GDM1 (cell line): ENCODE results near the gene FRMD4B.

ENCODE experiments used
- DNase-seq: peaks from one replicate; lab custom pipeline; 2025; lab: John Stamatoyannopoulos, UW

Gene FRMD4B

DNA sequence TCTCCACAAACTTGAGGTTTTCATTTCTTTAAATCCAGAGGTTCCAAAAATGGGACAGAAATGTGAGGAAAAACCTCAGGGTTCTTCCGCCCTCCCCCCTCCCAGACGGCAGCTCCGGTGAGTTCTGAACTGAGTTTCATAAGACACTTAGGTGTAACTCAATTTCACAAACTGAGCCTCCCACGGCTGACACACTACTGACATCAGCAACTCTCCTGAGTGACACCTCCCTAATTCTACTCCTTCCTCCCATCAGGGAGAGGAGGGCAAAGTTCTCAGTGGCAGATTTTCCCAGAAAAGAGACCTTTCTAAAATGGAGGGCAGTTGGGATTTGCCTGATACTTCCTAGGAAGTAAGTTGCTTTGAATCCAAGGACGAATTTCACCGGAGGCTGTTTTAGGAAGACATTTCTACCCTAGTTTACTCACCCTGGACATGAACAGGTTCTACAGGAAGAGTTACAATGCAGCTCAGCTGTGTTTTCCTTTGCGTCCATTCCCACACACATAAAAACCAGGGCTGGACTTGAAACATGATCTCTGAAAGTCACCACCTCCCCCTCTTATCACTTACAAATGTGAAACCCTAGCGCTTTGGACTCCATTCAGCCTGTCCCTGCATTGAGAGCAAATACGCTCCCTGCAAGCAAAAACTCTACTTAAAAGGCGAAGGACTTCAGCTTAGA lies 185.4 kb downstream of the FRMD4B start:
- DNase-seq = no peak

DNA sequence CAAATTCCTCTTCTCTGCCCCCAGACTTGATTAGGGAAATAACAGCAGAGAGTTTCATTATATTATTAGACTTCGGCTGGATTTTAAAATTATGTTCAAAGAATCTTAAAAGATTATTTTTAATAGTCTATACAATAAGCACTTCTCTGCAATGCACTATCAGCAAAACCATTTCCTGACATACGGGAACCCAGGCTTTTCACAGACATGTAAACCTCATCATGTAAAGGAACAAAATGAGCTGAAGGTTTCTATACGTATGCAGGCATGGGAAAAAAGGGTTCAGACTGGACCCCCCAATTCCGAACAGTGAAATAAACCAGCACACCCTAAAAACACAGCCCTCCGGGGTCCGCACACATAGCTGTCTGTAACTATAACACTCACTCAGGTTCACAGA lies 185.9 kb downstream of the FRMD4B start:
- DNase-seq = no peak

DNA sequence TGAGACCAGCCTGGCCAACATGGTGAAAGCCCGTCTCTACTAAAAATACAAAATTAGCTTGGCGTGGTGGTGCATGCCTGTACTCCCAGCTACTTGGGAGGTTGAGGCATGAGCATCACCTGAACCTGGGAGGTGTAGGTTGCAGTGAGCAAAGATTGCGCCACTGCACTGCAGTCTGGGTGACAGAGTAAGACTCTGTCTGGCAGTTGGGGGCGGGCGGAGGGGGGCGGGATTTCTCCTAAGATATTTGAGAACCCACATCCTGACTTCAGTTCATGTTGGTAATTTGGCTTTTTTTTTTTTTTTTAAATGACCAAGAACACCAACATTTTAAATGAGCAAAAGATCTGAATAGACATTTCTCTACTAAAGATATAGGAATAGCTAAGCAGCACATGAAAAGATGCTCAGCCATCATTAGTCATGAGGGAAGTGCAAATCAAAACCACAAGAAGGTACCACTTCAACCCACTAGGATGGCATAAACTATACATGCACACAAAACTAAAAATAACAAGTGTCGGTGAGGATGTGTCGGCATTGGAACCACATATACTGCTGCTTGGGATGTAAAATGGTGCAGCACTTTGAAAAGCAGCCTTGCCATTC lies 187.9 kb downstream of the FRMD4B start:
- no peak for DNase-seq

DNA sequence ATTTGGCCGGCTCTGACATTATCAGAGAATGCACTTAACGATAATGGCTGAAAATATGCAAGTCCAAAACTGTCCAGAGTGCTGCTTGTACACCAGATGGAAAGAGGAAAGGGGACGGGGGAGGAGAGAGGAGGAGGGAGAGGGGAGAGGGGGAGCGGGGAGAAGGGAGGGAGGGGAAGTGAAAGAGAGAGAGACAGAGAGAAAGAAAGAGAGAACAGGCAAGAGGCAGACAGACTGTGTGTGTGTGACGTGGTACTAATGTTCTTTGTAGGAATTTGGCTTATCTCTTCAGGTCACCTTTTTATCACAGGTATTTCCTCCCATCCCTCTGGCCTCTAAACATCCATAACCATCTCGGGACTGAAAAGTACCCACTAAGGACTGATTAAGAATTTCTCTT lies 188.4 kb downstream of the FRMD4B start:
- DNase-seq = no peak

DNA sequence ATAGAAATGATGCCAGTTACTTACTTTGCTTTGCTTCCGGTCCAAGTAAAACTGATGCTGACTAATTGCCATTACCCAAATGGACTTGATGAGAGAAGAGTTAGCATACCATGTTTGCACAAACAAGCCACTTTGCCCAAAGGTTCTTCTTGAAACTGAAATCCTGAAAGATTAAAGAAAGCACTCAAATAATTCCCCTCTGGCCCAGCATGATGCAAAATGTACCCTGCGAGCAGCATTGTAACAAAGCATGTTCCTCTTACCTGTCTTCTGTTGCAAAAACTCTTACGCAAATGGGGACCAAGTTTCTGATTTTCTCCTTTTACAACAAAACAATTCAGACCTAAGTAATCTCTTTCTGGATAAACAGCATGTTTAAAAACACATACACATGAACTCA lies 189.0 kb downstream of the FRMD4B start:
- DNase-seq = no peak

DNA sequence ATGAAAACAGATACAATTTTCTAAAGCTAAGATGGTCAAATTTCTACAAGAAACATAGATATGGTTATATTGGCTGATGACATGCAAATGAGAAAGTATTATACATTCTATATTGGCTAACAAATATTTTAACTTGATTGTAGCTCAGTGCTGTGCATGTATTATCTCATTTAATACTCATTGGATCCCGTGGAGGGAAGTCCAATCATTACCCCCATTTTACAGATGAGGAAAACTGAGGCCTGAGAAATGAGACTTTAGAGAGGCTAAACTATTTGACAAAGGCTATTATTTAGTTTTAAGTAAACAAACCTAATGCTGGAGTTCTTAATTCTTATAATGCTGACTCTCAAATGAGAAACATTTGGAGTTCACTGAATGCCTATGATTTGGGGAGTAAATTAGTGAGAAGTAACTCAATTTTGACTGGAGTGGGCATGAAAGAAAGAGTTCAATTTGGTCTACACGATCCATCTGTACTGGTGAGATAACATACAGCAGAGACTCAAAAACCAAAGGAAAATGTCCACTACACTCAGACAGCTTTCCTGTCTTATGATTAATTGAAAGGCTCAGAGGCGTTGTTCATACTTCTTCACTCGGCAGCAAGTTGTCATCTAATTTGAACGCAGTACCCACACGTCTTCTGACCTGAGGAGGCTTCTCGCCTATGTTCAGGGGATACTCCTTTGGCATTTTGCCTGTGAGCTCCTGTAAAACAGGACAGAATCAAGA lies 191.3 kb downstream of the FRMD4B start:
- no peak for DNase-seq

DNA sequence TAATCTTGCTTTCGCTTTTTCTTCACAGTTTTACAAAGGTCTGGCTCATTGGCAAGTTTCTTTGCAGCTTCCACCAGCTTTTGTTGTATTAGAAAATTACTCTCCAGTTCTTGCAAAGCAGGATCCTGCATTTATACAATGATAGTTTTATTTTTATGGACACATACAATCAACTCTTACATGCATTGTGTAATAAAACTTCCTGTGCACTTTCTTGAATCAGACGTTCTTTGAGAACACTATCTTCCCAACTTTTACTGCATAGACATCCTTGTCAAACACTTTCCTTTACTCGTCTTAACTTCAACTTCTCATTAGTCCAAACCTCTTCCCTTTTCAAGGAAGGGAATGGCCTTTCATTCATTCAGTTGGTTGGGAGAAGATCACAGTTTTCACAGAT lies 192.1 kb downstream of the FRMD4B start:
- no peak for DNase-seq

DNA sequence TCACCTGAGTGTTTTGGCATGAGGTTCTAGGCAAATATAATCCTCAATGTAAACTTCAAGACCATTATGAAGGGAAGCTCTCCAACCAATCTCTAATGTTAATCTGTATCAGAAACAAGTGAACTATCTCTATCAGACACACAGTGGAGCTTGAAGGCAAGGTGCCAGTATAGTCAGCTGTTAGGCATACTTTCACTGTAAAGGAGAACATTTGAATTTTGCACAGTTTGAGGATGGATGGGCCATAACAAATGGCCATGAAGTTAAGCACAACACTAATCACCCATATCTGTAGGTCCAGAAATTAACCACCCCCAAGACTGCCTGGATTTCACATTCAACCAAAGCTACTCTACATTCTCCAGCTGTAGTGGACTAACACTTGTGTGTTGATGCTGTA lies 194.4 kb downstream of the FRMD4B start:
- DNase-seq = no peak

DNA sequence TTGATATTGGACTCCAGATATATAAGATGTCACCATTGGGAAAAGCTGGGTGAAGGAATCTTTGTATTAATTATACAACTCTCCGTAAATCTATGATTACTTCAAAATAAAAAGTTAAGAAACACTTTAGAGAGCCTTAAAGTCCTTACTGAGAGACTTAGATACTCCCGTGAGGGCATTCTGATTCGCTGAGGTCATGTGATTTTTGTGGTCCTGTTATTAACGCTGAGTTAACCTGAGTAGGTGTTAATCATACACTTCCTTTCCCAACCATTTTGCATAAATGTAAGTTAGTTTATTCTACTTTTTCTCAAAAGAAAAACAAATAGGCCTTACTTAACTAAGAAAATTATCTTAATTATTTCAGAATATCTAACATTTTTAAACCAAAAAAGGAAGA lies 196.4 kb downstream of the FRMD4B start:
- no peak for DNase-seq

DNA sequence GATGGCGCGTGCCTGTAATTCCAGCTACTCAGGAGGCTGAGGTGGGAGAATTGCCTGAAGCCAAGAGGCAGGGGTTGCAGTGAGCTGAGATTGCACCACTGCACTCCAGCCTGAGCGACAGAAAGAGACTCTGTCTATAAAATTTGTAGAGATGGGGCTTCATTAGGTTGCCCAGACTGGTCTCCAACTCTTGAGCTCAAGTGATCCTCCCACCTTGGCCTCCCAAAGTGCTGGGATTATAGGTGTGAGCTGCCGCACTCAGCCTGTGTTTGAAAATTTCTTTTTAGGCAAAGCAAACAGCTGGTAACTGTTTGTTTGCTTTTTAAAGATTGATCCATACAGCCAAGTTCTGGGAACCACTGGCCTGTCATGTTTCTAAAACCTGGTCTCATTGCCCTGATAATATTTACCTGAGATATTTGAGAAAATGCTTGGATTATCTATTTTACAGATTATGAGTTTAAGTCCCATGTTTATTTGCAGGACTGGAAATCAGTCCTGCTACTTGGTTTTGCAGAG lies 199.3 kb downstream of the FRMD4B start:
- DNase-seq = no peak

DNA sequence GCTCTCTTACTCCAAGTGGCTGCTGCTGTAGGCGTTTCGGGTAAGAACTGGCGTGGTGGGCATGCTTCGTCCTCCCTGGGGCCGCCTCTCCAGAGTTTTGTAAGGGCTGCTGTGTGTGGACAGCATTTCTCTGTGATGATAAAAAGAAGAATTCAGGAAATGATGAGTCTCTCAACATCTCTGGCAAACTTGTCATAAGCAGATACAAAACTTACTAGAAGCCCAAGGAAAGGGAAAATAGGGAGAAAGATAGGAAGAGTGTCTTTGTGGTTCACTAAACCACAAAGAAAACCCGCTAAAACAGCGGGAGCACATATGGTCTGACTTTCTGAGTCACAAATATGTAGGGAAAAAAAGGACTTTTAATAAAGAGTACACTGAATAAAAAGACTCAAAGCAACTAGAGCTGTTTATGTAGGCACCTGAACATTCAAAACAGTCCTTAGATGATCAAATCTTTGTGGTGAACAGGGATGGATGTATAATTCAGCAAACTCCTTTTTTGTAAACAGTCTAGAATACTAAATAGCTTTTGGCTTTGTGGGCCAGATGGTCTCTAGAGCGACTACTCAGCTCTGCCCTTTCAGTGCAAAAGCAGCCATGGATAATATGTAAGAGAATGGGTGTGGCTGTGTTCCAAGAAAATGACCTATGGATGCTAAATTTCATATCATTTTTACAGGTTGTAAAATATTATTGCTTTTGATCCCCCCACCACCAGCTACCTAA lies 203.1 kb downstream of the FRMD4B start:
- DNase-seq = no peak

DNA sequence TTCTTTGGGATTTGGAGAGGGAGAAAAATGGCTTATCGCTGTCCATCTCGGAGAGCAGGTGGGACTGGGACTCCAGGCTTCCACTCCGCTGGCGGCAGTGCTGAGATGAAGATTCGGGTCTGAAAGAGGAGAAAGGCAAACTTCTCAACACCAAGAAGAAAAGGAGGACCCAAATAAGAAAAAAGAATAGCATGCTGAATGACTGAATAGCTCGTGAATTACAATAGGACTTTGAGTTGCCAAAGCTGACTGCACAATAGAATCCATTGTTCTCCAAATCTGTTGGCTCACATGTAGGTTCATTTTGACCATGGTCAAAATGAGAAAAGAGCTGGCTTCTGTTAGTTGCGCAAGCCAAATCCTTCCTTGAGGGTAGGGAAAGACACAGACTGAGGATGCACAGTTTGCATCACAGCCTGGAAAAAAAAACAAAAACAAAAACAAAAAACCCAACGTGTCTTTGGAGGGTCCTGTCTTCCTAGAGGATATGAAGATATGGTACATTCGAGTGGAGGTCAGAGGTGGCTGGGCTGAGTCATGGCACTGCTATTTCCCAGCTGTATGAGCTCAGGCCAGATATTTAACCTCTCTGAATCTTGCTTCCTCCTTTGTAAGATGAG lies 204.2 kb downstream of the FRMD4B start:
- DNase-seq = no peak

DNA sequence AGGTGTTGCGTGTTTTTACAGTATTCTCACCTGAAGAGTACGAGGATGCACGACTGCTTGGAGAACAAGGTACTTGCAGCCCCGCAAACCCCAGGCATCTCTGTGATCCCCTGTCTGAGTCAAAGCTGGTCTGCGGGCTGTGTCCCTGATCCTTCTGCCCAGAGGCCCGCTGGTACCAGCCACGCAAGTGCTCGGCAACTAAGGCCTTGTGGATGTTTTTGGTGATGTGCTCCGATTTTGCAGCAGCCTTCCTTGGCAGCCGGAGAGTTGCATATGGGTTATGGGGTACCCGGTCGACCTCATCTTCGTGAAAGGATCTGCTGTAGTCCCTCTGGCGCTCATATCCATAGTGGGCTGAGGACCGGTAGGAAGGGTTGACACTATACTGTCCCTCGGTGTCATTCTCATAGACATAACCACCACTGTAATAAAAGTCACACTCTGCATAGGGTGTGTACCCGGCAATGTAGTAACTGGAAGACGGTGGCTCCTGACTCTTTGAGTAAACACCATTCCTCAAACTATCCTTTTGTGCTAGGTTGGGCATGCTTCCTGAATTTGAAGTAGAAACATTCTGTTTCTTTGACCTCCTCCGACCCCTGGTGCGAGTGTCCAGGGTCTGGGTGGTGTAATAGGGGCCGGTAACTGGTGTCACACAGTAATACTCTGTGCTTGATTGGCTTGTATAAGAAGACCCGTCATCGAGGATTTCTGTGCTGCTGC lies 204.9 kb downstream of the FRMD4B start:
- DNase-seq = no peak

DNA sequence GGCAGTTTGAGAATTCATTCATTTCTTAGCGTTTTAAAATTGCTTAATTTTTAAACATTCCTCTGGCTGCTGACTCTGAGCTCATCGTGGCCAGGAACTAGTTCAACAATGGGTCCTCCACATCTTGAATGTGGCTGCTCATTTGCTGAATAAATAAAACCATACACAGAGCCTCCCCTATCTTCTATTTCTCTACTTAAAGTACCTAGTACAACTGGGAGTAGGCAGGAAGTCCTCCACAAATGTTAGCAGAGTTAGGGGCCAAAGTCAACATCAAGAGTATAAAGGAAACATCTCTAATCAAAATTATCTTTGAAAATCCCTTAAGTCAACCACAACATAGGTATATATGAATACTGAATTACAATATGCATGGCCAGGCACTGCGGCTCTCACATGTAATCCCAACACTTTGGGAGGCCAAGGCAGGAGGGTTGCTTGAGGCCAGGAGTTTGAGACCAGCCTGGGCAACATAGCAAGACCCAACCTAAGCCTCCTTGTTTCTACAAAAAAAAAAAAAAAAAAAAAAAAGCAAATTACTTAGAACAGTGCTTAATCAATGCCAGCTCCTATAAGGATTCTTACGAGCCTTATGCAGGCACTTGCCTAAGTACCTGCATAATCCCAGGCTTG lies 206.0 kb downstream of the FRMD4B start:
- DNase-seq = no peak

DNA sequence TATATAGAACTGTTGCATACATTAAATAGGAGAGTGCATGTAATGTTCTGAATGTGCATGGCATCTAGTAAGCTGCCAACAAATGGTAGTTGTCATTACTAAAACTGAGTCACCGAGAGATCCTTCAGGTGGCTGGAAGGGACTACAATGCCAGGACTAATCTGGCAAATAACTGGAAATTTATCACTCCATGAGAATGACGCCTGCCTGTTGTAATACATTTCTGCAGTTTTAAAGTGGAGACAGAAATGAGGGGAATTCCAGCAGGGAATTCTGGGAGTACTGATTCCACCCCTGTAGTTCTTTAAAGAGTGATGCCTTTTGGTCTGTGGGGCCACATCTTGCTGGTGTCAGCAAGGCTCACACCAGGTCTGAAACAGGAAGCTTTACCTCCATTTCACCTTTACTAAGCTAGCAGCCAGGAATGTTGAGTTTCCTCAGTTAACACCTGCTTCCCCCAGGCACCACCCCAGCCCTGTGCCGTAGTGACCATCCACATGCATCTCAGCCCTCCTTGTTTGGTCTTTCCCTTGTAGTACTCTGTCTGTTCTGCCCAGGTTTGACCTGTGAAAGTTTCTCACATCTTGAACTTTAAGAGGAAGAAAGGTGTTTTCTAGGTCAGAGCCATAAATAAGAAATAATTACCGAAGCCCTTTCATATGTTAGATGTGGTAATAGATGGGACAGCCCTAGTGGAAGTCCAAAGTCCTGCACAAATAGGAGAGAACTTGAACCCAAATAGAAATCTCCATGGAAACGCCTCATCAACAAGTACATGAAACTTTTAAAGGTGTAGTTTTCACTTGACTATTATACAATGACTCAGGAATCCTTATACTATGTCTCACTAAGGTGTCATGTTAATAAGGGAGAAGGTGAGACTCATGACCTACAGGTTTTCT lies 206.8 kb downstream of the FRMD4B start:
- no peak for DNase-seq

DNA sequence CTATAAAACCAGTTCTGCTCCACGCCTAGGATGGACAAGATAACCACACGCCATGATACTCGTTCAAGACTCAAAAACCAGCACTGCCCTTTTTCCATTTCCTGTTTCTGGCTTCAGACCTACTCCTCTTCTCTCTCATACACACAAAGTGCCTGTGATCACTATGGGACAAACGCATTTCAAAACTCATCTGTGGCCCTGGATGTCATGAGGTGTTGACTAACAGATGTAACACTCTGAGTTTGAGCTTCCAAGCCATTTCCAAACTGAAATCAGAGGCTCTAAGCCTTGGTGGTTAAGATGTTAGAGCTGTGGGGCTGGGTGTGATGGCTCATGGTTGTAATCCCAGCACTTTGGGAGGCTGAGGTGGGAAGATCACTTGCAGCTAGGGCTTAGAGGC lies 207.8 kb downstream of the FRMD4B start:
- DNase-seq = no peak

DNA sequence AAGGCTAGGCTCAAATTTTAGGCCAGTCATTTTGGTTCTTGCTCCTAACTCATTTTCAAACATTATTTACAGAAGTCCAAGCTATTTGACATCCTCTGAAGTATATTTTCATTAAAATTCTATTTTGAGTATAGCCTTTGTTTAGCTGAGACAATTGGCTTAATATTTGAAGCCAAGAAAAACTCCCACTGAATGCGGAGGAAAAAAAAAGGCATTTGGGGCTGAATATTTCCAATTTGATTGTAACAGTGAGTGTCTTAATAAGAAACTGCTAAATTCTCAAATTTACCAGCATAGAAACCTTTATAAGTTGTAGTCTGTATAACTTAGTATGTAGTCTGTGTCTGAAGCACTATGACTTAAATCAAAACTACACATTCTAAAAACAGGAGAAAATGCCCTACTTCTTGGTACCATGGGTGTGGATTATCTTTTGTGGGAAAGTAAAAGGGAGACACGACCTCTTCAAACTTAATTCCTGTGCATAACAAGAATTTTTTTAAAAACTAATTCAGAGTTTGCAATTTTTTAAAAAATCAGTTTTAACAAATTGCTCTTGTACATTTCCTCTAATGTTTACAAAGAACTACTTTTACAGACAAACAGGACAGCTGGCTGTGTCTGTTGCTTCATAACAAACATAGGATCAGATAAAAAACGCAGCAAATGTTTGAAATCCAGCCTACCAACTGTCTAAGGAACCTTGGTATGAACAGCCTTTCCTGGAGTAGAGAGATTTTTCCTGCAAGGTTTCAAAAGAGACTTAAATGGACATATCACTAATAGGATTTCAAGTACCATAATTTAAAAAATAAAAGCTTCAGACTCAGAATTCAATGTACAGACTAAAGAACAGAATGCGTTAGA lies 210.8 kb downstream of the FRMD4B start:
- DNase-seq = no peak

DNA sequence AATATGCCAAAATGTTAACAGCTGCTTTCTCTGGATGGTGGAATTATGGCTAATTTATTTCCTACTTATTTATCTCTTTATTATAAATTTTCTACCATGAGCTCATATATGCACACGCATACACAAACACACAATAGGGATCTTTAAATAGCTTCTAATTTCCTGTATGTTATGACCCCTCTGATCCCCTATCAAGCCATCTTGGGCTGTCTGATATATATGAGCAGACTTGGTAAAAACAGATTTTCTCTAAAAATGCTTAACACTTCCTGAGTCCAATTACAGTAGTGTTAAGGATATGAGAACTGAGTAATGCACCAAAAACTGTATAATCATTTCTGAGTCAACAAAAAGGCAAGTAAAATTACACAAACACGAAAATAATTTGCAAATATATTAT lies 211.4 kb downstream of the FRMD4B start:
- no peak for DNase-seq

DNA sequence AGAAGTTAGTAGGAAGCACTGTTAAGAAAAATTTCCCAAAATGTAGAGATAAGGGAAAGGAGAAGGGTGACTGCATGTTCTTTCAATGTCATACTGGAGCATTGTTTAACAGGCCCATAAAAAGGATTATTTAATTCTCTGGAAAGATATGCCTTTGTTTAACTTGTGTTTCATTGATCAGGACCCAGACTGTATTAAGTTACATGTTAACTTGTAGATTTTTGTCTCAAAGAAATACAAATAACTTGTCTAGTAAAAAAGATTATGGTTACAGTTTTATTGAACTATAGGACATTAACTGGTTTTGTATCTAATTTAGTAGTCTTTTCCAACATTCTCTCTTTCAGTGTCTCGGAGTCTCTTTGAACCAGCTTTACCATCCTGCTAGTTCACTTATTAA lies 213.8 kb downstream of the FRMD4B start:
- DNase-seq = no peak
